Testis (tissue), 2 donors: Measurements from ENCODE around the gene STX18.

Source experiments
- POLR2A ChIP-seq: fragments of 450-650 bp; IDR thresholded peaks from one replicate; pipeline ENCODE4 v1.6.1; 2017; ENCODE audit warnings: antibody characterized with exemption, mild to moderate bottlenecking, moderate library complexity
- TF ChIP-seq, protein P1 (sequence below), 3 experiments: fragments of 450-650 bp in 2 of 3; fragments of 200-600 bp in 1 of 3; sonication (generic) in 1 of 3; IDR thresholded peaks; one replicate each; pipeline ENCODE4 v1.5.1; 2016 to 2019; ENCODE audit warnings: antibody characterized with exemption in 3 of 3, mild to moderate bottlenecking in 2 of 3, moderate library complexity in 1 of 3

DNA sequence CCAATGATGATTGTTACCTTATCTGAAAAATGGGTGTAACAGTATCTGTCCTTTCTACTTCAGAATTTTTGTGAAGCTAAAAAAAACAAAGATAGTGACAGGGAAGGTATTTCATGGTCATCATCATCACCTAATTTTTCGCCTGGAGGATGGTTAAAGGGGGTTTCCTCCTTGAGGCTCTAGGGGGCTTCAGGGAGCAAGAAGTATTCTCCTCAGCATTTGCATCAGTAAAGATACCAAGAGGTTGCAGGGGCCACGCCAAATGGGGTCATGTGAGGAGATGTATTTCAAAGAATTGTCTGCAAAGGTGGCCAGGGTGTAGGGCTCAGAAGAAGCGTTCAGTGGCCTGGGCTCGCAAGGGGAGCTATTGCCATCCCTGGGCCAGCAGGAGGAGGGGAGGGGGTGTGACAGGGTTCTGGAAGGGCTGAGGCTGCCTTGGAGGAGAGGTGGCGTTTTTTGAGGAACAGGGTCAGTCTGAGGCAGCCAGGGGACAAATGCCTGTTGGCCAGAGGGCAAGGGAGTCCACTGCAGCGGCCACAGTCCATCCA is 162.2 kb downstream of the STX18 start:
- TF ChIP-seq, protein P1, sequence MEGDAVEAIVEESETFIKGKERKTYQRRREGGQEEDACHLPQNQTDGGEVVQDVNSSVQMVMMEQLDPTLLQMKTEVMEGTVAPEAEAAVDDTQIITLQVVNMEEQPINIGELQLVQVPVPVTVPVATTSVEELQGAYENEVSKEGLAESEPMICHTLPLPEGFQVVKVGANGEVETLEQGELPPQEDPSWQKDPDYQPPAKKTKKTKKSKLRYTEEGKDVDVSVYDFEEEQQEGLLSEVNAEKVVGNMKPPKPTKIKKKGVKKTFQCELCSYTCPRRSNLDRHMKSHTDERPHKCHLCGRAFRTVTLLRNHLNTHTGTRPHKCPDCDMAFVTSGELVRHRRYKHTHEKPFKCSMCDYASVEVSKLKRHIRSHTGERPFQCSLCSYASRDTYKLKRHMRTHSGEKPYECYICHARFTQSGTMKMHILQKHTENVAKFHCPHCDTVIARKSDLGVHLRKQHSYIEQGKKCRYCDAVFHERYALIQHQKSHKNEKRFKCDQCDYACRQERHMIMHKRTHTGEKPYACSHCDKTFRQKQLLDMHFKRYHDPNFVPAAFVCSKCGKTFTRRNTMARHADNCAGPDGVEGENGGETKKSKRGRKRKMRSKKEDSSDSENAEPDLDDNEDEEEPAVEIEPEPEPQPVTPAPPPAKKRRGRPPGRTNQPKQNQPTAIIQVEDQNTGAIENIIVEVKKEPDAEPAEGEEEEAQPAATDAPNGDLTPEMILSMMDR (IDR thresholded peaks at IDR 0.05), result no peak
- no peak for TF ChIP-seq POLR2A
